Prostate gland (tissue), 2 donors: ENCODE results near the gene ARHGAP31. TPM values are rescaled to one million over a fixed set of nuclear protein-coding genes. Genes with fewer than 3 reads are reported as not detected.

ENCODE experiments used
- DNase-seq: peaks from one replicate; pipeline ENCODE4 v3.0.0-alpha.2; 2019; ENCODE audit warnings: low spot score
- H3K27ac ChIP-seq, 2 donors: fragments of 200-600 bp; sonication (generic); 2 replicates each; pipeline ENCODE4 v1.5.1; 2017 to 2019
- H3K27me3 ChIP-seq: fragments of 200-600 bp; sonication (generic); replicated peaks from 2 replicates; pipeline ENCODE4 v1.5.1; 2019; ENCODE audit not compliant: insufficient read depth
- H3K36me3 ChIP-seq, 2 donors: fragments of 200-600 bp; sonication (generic); 1 replicate in 1 of 2; 2 replicates in 1 of 2; pipeline versions ENCODE4 v1.5.1 to v1.8.1; 2017 to 2019
- H3K4me1 ChIP-seq: fragments of 200-600 bp; sonication (generic); replicated peaks from 2 replicates; pipeline ENCODE4 v1.5.1; 2019
- H3K4me3 ChIP-seq, 2 donors: fragments of 200-600 bp; sonication (generic); 2 replicates each; pipeline ENCODE4 v1.5.1; 2017 to 2019
- H3K9me3 ChIP-seq: fragments of 200-600 bp; sonication (generic); 2 replicates; pipeline ENCODE4 v1.5.1; 2017
- POLR2A ChIP-seq: fragments of 450-650 bp; IDR thresholded peaks from one replicate; pipeline ENCODE4 v1.6.1; 2016; ENCODE audit warnings: antibody characterized with exemption, mild to moderate bottlenecking
- POLR2AphosphoS5 ChIP-seq: sonication (generic); formaldehyde crosslinking; IDR thresholded peaks from one replicate; pipeline ENCODE4 v1.6.1; 2017; ENCODE audit warnings: antibody characterized with exemption
- WGBS: methylation state at CpG from one replicate; pipeline ENCODE4 v1.1.5; 2018; 5-methylcytosine and 5-hydroxymethylcytosine counted together
- intact Hi-C: fragments of 100-400 bp; cut with DNase I; formaldehyde crosslinking; loops from one replicate; pipeline ENCODE4 v1.14.2; 2022
- small RNA-seq, 2 donors: library from RNA; depleted of rRNA; stranded (forward); fragments of <200 nt; gene quantifications; one replicate each; pipeline ENCODE3, GENCODE V24; 2016
- total RNA-seq, 2 donors: library from RNA; depleted of rRNA; stranded (reverse); fragments of >200 nt; gene quantifications; one replicate each; pipeline ENCODE4 v1.1.0, GENCODE V29; 2016
- TF ChIP-seq, protein P1 (sequence below), 4 experiments: fragments of 200-600 bp in 2 of 4; fragments of 450-650 bp in 2 of 4; sonication (generic) in 2 of 4; IDR thresholded peaks; 1 replicate in 3 of 4; 2 replicates in 1 of 4; pipeline ENCODE4 v1.5.1; 2016 to 2019; ENCODE audit warnings: antibody characterized with exemption in 4 of 4, mild to moderate bottlenecking in 2 of 4, moderate library complexity in 2 of 4

The ARHGAP31 gene
- total RNA-seq, 2 donors from 2014 or later, result 6.5 to 10.7 TPM

DNA sequence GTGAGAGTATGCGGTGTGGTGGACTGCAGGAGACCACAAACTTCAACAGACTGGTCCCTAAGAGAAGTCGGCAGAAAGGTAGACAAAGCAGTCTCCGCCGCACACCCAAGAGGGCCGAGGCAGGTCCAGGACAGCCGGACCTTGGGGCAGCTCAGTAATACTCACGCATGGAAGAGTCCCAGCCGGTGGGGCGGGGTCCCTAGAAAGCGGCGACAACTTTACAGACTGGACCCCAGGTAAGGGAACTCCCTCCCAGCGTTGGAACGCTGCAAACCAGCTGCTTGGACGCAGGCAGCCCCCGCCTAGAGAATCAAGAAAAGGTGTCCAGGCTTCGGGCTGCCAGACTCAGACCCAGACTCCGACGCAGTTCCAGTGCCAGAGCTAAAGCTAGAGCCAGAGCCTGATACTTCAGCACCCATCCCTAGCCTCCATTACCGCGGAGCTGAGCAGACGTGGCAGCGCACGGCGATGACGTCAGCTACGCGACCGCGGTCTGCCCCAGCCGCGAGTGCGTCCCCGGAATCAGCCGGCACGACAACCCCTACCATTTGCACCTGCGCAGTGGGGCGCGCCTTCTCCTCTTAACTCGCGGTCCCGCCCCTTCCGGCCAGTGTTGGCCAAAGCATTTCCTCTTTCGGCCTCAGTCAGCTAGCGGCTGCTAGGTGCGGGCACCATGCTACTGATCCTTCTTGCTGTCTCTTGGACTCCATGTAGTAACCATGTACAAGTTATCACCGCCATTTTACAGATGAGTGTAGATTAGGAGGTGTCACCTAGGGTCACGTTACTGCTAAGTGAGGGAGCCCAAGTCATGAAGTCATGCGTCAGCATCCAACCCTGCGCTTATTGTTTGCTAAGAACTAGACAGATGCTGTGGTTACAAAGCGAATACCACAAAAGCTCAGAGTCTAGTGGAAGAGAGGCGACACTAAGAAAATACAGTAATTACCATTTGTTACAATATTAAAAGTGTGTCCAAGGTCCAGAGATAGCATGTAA, 169.3 kb downstream of the ARHGAP31 start, which contains the start of gene TMEM39A:
TMEM39A (minus strand) TSS at position 445 of the 999 bp plus-strand sequence. CDS start 1,541 bp downstream, outside the sequence.
- Histone ChIP-seq H3K9me3 (no peaks in the 10 kb centered on the region), H3K27ac (peak within 1 kb of the TSS; percentile 68 to 76), H3K4me3 (peak within 1 kb of the TSS; percentile 67 to 78), H3K27me3 (no peaks in the 10 kb centered on the region), H3K36me3 (no peaks in the 10 kb centered on the region), H3K4me1 (peaks cover 5% of the 10 kb centered on the region)
- TF ChIP-seq POLR2A (peak; percentile 83), POLR2AphosphoS5 (peak; percentile 100)
- TF ChIP-seq, protein P1, sequence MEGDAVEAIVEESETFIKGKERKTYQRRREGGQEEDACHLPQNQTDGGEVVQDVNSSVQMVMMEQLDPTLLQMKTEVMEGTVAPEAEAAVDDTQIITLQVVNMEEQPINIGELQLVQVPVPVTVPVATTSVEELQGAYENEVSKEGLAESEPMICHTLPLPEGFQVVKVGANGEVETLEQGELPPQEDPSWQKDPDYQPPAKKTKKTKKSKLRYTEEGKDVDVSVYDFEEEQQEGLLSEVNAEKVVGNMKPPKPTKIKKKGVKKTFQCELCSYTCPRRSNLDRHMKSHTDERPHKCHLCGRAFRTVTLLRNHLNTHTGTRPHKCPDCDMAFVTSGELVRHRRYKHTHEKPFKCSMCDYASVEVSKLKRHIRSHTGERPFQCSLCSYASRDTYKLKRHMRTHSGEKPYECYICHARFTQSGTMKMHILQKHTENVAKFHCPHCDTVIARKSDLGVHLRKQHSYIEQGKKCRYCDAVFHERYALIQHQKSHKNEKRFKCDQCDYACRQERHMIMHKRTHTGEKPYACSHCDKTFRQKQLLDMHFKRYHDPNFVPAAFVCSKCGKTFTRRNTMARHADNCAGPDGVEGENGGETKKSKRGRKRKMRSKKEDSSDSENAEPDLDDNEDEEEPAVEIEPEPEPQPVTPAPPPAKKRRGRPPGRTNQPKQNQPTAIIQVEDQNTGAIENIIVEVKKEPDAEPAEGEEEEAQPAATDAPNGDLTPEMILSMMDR (IDR thresholded peaks at IDR 0.05), result peak in 2 of 4 experiments; percentile 43 to 54
- WGBS, result 5% methylated on average over 51 of the region's 51 CpGs
- intact Hi-C loops, result loop anchor here (5.0 kb wide), 1 partner anchor 214 kb away; the partner anchor contains the start of gene COX17
- DNase-seq, result peak; percentile 99

DNA sequence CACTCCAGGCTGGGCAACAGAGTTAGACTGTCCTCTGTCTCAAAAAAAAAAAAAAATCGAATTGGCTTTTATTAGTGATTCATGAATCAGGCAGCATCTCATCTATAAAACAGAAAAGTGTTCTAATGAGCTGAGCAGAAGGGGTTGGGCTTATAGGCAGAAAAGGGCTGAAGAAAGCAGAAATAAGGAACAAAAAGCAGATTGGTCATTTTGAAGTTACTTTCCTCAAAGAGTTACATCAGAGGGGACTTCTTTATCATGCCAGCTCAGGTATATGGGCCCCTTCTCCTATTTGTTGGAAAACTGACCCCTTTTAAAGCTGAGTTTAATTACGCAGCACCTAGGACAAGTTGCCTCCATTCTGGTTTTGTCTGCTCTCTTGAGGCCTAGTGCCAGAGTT, 173.9 kb downstream of the ARHGAP31 start:
- Histone ChIP-seq H3K9me3 (no peaks in the 10 kb centered on the region), H3K4me1 (no peaks in the 10 kb centered on the region), H3K27me3 (no peaks in the 10 kb centered on the region), H3K4me3 (no peak overlapping the region), H3K27ac (no peak overlapping the region), H3K36me3 (no peaks in the 10 kb centered on the region)
- WGBS, result 80% methylated on average over 2 of the region's 2 CpGs
- DNase-seq, result no peak
- intact Hi-C loops, result no loop called here
- TF ChIP-seq POLR2AphosphoS5, result no peak
- TF ChIP-seq, protein P1 (IDR thresholded peaks at IDR 0.05), result no peak
- no peak for TF ChIP-seq POLR2A

DNA sequence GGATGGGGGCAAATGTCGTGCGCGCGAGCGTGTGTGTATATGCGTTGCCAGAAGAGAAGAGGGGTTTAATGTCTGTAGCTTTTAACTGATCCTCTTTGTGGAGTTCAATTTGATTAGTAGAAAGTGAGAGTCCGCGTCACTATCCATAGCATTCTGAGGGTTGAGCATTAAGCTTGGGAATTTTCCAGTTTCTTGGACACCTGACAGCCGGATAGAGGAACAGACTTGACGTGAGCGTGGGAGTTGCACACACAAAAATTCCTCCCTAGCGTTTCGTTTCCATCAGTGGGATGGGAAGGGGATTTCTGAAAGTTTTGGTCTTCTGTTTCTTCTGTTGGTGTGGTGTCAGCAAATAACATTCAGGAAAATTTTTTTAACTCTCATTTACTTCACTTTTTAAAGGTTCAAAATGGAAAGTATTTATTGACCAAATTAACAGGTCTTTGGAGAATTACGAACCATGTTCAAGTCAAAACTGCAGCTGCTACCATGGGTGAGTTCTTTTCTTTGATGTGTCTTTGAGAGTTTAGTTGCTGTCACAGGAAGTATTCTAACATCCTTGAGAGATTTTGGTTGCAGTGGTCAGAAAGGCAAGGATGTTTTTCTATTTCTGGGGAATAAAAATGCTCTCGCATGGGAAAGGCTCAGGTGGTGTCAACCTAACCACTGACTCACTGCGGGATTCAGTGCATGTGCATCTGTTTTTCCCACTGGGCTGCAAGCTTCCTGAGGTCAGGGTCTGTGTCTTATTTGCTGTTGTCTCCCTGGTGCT, 175.4 kb downstream of the ARHGAP31 start:
- intact Hi-C loops, result no loop called here
- 10% methylated on average over 16 of the region's 16 CpGs for WGBS

More for the DNA sequence above, 175.4 kb downstream of the ARHGAP31 start:
- Histone ChIP-seq H3K4me3 (peak overlapping the region; percentile 68 to 90), H3K27ac (no peak overlapping the region), H3K27me3 (no peaks in the 10 kb centered on the region), H3K9me3 (no peaks in the 10 kb centered on the region), H3K4me1 (no peaks in the 10 kb centered on the region), H3K36me3 (no peaks in the 10 kb centered on the region)
- no peak for DNase-seq
- TF ChIP-seq, protein P1 (IDR thresholded peaks at IDR 0.05), result no peak
- TF ChIP-seq POLR2A (no peak), POLR2AphosphoS5 (no peak)

Small RNA genes within 50 kb of the gene (small RNA-seq; reads per million reads assigned to genes)
- gene RNU6-1127P, result 0 reads per million in 2 donors

Other genes starting within 250 kb of the ARHGAP31 start
- gene TEX55, start 148.2 kb upstream of the ARHGAP31 start, total RNA-seq, result 1 to 10 TPM in 1 of 2 donors, not detected in 1; 6.6 TPM
- gene UPK1B, start 120.8 kb upstream of the ARHGAP31 start, total RNA-seq, result not detected
- 10 to 100 TPM; 12.8 to 19.0 TPM for gene B4GALT4, start 53.5 kb upstream of the ARHGAP31 start, total RNA-seq
- gene TMEM39A, start 169.2 kb downstream of the ARHGAP31 start, total RNA-seq, result 10 to 100 TPM; 20.6 to 72.0 TPM
- 10 to 100 TPM in 1 of 2 donors, 1 to 10 TPM in 1; 7.5 to 14.9 TPM for gene POGLUT1, start 174.6 kb downstream of the ARHGAP31 start, total RNA-seq
- 10 to 100 TPM; 65.7 to 67.7 TPM for gene TIMMDC1, start 204.2 kb downstream of the ARHGAP31 start, total RNA-seq